ENCODE measurements around the gene CCBE1.

DNA sequence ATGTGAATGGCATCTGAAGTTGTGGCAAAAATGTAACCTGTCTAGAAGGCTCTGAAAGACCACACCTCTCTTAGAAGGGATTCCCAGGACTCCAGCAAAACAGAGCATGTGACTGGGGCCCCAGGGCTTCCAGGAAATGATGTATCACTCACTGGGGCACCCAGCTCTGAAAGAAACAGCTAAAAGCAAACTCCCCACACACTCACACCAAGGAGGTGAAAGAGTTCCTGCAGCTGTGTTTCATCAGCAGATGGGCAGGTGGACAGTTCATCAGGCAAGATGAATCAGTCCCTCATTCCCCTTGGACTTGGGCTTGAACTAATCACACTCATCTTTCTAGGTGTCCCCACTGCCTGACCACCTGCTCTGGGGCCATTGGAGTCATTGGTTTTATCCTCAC lies 76.2 kb downstream of the CCBE1 start:
- TF ChIP-seq, protein P1, sequence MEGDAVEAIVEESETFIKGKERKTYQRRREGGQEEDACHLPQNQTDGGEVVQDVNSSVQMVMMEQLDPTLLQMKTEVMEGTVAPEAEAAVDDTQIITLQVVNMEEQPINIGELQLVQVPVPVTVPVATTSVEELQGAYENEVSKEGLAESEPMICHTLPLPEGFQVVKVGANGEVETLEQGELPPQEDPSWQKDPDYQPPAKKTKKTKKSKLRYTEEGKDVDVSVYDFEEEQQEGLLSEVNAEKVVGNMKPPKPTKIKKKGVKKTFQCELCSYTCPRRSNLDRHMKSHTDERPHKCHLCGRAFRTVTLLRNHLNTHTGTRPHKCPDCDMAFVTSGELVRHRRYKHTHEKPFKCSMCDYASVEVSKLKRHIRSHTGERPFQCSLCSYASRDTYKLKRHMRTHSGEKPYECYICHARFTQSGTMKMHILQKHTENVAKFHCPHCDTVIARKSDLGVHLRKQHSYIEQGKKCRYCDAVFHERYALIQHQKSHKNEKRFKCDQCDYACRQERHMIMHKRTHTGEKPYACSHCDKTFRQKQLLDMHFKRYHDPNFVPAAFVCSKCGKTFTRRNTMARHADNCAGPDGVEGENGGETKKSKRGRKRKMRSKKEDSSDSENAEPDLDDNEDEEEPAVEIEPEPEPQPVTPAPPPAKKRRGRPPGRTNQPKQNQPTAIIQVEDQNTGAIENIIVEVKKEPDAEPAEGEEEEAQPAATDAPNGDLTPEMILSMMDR (IDR thresholded peaks at IDR 0.05) = no peak
- no peak for TF ChIP-seq FOXS1 (CRISPR knock-in tag; IDR thresholded peaks at IDR 0.05)
- TF ChIP-seq, protein P2, sequence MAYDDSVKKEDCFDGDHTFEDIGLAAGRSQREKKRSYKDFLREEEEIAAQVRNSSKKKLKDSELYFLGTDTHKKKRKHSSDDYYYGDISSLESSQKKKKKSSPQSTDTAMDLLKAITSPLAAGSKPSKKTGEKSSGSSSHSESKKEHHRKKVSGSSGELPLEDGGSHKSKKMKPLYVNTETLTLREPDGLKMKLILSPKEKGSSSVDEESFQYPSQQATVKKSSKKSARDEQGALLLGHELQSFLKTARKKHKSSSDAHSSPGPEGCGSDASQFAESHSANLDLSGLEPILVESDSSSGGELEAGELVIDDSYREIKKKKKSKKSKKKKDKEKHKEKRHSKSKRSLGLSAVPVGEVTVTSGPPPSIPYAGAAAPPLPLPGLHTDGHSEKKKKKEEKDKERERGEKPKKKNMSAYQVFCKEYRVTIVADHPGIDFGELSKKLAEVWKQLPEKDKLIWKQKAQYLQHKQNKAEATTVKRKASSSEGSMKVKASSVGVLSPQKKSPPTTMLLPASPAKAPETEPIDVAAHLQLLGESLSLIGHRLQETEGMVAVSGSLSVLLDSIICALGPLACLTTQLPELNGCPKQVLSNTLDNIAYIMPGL (CRISPR knock-in tag; IDR thresholded peaks at IDR 0.05; ENCODE audit: borderline replicate concordance) = no peak
- no peak for TF ChIP-seq ESRRA (IDR thresholded peaks at IDR 0.05; ENCODE audit: borderline replicate concordance, low read length)
- TF ChIP-seq EP300 (IDR thresholded peaks at IDR 0.05) = no peak
- no peak for TF ChIP-seq SREBF2 (IDR thresholded peaks at IDR 0.05)
- TF ChIP-seq, protein P3, sequence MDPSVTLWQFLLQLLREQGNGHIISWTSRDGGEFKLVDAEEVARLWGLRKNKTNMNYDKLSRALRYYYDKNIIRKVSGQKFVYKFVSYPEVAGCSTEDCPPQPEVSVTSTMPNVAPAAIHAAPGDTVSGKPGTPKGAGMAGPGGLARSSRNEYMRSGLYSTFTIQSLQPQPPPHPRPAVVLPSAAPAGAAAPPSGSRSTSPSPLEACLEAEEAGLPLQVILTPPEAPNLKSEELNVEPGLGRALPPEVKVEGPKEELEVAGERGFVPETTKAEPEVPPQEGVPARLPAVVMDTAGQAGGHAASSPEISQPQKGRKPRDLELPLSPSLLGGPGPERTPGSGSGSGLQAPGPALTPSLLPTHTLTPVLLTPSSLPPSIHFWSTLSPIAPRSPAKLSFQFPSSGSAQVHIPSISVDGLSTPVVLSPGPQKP (IDR thresholded peaks at IDR 0.05; ENCODE audit: low read depth, low read length) = no peak
- TF ChIP-seq POLR2AphosphoS2 (conservative IDR thresholded peaks at IDR 0.05; ENCODE audit: low read length) = no peak
